Measurements from ENCODE around the gene SCN5A. TPM values are rescaled to one million over a fixed set of nuclear protein-coding genes. Genes with fewer than 3 reads are reported as not detected.

The SCN5A gene
- total and polyA plus RNA-seq, 2 of the 4 experiments (the other 2 are of a cell fraction): 1.9 to 2.0 TPM

DNA sequence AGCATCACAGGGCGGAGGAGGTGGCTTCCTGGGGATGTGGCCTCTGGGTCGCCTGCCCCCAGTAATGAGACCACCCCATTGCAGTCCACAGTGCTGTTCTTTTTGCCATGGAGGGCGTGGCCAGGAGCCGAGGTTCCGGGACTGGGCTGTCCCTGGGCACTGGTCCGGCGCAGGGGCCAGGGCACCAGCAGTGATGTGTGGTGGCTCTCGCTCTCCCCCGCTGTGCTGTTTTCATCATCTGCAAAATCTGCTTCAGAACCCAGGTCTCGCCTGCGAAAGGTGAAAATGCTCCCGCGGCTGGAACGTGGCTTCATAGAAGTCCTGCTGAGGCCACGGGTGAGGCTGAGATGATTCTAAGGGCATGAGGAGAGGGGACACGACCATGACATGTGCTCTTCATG is 45.8 kb downstream of the SCN5A start:
- no peak overlapping the region for H2BK15ac ChIP-seq (ENCODE audit: low read depth, low read length)
- H3K4me3 ChIP-seq (ENCODE audit: insufficient read depth, low read depth, low read length): no peak overlapping the region
- TF ChIP-seq RFX5 (IDR thresholded peaks at IDR 0.05; ENCODE audit: low read depth, low read length) (no peak), ELK1 (IDR thresholded peaks at IDR 0.05; ENCODE audit: borderline replicate concordance, low read depth, low read length) (no peak), MAZ (IDR thresholded peaks at IDR 0.05; ENCODE audit: borderline replicate concordance, low read depth, low read length) (no peak), RAD21 (IDR thresholded peaks at IDR 0.05; ENCODE audit: low read length) (no peak), MXI1 (IDR thresholded peaks at IDR 0.05; ENCODE audit: borderline replicate concordance, low read depth, low read length) (no peak), BHLHE40 (IDR thresholded peaks at IDR 0.05; ENCODE audit: low read depth, low read length) (no peak), FOS (IDR thresholded peaks at IDR 0.05; ENCODE audit: low read depth, low read length) (no peak), MAFK (IDR thresholded peaks at IDR 0.05; ENCODE audit: low read depth, low read length) (no peak), USF2 (IDR thresholded peaks at IDR 0.05; ENCODE audit: low read depth, low read length) (no peak), CEBPB (IDR thresholded peaks at IDR 0.05; ENCODE audit: low read depth, low read length) (no peak)
- TF ChIP-seq, protein P1, sequence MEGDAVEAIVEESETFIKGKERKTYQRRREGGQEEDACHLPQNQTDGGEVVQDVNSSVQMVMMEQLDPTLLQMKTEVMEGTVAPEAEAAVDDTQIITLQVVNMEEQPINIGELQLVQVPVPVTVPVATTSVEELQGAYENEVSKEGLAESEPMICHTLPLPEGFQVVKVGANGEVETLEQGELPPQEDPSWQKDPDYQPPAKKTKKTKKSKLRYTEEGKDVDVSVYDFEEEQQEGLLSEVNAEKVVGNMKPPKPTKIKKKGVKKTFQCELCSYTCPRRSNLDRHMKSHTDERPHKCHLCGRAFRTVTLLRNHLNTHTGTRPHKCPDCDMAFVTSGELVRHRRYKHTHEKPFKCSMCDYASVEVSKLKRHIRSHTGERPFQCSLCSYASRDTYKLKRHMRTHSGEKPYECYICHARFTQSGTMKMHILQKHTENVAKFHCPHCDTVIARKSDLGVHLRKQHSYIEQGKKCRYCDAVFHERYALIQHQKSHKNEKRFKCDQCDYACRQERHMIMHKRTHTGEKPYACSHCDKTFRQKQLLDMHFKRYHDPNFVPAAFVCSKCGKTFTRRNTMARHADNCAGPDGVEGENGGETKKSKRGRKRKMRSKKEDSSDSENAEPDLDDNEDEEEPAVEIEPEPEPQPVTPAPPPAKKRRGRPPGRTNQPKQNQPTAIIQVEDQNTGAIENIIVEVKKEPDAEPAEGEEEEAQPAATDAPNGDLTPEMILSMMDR (conservative IDR thresholded peaks at IDR 0.05; ENCODE audit: low read depth, low read length): no peak
- no peaks in the 10 kb centered on the region; the same call in none of the 2 replicates for H3K36me3 ChIP-seq (ENCODE audit: control insufficient read depth, insufficient read depth, low read length)
- H3K9me1 ChIP-seq (ENCODE audit: insufficient read depth, low read length): no peaks in the 10 kb centered on the region
- ChIA-PET POLR2A (ENCODE audit: unreplicated experiment) (no interaction called here), CTCF (no interaction called here)
- H3K27me3 ChIP-seq (ENCODE audit: control insufficient read depth, insufficient read depth, low read length): no peaks in the 10 kb centered on the region
- 94% methylated on average over 11 of the region's 16 CpGs; no CpG with 5 or more reads in 1 of the 2 experiments for WGBS, 2 experiments (ENCODE audit: extremely low coverage in 2 of 2, insufficient read length in 1 of 2)
- ATAC-seq (ENCODE audit: low read depth) (no peak), DNase-seq (no peak)
- H2BK5ac ChIP-seq (ENCODE audit: low read depth, low read length, poor library complexity, severe bottlenecking): no peak overlapping the region
- H2AK9ac ChIP-seq (replicated peaks; ENCODE audit: low read depth, low read length, poor library complexity): peak overlapping the region; percentile 9
- H3K4me2 ChIP-seq (ENCODE audit: low read depth, low read length): no peak overlapping the region
- H2AK5ac ChIP-seq (ENCODE audit: low read depth, low read length): no peak overlapping the region
- no peak overlapping the region for H3K9ac ChIP-seq (ENCODE audit: low read depth, low read length)
- intact Hi-C loops (cut with micrococcal nuclease) (no loop called here), in situ Hi-C loops (cut with MboI; ENCODE audit: low sequenced_read_pairs) (no loop called here), dilution Hi-C loops (cut with HindIII; ENCODE audit: low sequenced_read_pairs, unreplicated experiment) (no loop called here)
- H3K79me1 ChIP-seq (ENCODE audit: low read depth in 1 of 2, low read length in 2 of 2): no peaks in the 10 kb centered on the region
- no peaks in the 10 kb centered on the region for H3K9me3 ChIP-seq (ENCODE audit: control insufficient read depth, insufficient read depth, low read length)
- no peak overlapping the region for H3K18ac ChIP-seq (ENCODE audit: low read depth, low read length)
- H3K27ac ChIP-seq (ENCODE audit: insufficient read depth, low read length): no peak overlapping the region
- no peak overlapping the region for H3K56ac ChIP-seq (ENCODE audit: extremely low read depth, insufficient read depth, low read length)
- no TSS peak for BruUV-seq (replicated peaks)
- no peaks in the 10 kb centered on the region for H3K4me1 ChIP-seq (ENCODE audit: control insufficient read depth, insufficient read depth, low read length)
- no peak overlapping the region for H3K23ac ChIP-seq (ENCODE audit: low read depth, low read length)
- H2AFZ ChIP-seq (replicated peaks; ENCODE audit: low read length, poor library complexity): no peak overlapping the region
- H3K4ac ChIP-seq (ENCODE audit: low read depth, low read length): no peak overlapping the region
- no peak overlapping the region for H2BK20ac ChIP-seq (ENCODE audit: low read depth, low read length)
- H2BK120ac ChIP-seq (ENCODE audit: low read depth, low read length): no peak overlapping the region
- no peaks in the 10 kb centered on the region for H4K20me1 ChIP-seq (ENCODE audit: insufficient read depth, low read length)
- H3K14ac ChIP-seq (replicated peaks; ENCODE audit: low read depth, low read length): no peak overlapping the region
- H4K5ac ChIP-seq (ENCODE audit: low read depth, low read length): no peak overlapping the region
- no peak overlapping the region for H4K91ac ChIP-seq (ENCODE audit: insufficient read depth, low read depth, low read length)
- H4K8ac ChIP-seq (ENCODE audit: low read depth in 2 of 2, low read length in 2 of 2): no peak overlapping the region

Data from IMR-90 (cell line).